HG03108 (cell line): Measurements from ENCODE around the gene APOL6.
"Not testable (repeated sequence)": the region's sequence is repeated elsewhere in the genome, so short reads cannot be mapped to it uniquely, and the experiment has no call there.

ENCODE experiments used
- ATAC-seq: cut with Tn5 transposase; IDR thresholded peaks from one replicate; pipeline ENCODE4 v1.9.1; 2021; ENCODE audit warnings: moderate library complexity; ENCODE audit not compliant: unreplicated experiment

APOL6 gene

DNA sequence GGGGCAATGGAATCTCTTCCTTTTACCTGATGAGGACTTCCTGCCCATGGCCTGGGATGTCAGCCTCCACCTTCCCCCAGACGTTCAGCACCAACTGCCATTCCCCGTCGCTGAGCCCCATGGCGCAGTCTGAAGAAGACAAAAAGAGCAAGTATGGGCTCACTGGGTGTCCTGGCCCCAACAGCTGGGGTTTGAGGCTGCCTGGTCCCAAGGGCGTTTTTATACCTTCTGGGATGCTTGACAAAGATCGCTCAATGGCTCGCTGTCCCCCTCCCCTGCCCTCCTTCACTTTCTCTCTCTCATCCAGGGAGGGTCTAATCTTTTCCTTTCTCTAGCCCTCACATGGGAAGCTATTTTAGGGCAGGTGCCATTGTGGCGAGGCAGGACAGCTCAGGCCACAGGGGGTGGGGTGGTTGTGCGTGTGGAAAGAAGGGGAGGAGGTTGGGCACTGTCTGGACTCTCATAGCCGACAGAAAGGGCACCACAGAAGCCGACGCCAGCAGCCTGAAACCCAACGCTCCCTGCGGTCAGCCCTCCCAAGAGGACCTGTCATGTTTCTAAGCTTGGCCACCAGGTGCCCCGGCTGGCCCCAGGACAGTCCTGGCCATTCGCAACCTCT, 31.0 kb upstream of the APOL6 start, which contains the start of gene MB:
Gene MB, minus strand, starts transcription at position 193 of the 619 bp plus-strand sequence. Its CDS starts 72 bp downstream, at position 121.
- ATAC-seq, result no peak

DNA sequence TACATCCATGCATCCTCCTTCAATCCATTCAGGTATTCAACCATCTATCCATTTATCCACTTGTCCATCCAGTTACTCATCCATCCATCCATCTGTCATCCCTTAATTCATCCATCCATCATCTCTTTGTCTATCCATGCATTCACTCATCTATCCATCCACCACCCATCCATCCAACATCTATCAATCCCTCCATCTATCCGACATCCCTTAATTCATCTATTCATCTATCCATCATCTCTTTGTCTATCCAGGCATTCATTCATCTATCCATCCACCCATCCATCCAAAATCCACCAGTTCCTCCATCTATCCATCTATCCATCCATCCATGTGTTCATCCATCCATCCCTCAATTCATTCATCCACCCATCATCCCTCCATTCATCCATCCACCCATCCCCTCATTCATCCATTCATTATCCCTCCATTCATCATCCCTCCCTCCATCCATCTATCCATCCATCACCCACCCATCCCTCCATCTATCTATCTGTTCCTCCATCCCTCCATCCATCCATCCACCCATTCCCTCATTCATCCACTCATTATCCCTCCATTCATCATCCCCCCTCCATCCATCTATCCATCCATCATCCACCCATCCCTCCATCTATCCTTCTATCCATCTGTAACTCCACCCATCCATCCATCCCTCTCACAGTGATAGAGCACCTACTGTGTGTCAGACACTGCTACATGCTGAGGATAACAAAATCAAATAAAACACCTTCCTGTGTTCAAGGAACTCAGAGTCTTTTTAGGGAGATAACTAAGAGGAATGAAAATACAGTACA, 29.6 kb upstream of the APOL6 start:
- no peak for ATAC-seq

DNA sequence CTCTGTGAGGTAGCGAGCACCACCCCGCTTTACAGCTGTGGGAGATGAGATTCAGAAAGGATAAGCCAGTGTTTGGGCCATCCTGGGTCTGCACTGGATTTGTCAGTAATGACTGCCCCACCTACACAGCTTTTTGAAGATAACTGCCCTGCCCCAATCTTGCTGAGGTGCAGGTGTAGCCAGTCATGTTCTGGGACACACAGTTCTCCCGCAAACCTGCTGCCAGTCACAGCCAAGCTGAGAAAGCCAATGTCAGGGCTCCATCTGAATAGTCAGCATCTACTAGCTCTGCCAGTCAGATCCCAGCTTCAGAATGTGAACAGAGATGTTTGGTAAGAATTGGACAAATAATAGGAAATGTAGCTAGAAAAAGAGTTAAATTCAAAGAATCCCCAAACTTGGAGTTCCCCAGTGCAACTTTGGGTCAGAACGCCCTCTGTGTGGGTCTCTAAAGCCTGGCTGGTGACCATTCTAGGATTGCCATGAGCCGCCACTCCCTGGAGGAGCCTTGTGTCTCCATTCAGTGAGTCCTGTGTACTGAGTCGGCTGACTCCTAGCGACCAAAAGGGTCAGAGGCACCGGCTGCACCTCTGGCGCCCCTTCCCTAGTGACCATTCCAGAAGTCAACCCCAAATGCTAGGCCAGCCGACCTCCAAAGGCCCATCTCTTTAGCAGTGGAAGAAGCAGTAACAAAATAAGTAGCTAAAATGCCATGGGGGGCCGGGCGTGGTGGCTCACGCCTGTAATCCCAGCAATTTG, 28.7 kb upstream of the APOL6 start:
- ATAC-seq, result no peak

DNA sequence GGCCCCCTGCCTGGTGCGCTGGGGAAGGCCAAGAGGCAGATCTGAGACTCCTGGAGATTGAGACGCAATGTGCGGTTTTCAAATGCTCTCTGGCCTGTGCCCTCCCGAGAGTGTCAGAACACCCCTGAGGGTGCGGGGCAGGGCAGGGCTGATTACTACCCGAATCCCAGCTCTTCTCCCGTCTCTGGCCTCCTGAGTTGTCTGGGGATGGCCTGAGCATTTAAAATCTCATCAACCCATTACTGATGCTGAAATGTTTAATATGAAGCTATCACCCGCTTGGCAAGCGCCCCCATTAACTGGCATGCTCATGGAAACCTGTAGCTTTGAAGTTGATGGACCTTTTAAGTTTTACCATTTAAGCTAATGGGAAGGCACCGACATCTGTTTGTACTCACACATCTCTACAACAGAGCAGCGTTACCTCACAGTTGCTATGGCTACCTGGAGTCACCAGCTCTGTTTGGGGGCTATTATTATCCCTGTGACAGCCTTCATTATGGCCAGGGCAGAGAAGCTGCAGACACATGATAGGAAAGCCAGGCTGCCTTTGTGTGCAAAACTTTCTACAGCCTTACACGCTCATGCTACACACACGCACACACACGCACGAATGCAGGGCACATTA, 27.5 kb upstream of the APOL6 start:
- ATAC-seq, result no peak

DNA sequence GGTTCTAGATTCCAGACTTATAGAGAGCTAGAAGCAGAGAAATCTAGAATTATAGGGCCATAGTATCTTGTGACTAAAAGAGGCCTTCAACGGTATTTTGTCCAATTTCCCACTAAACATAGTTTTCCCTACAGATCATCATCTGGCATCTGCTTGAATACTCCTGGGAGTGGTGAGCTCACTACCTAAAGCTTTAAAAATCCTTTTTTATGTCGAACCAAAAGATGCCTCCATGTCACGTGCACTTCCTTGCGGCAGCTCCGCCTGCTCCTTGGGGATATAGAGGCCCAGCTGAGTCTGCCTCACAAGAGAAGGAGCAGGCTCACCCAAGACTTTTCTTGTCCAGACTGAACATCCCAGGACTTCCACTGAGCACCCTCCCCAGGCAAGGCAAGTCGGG, 26.8 kb upstream of the APOL6 start:
- no peak for ATAC-seq

DNA sequence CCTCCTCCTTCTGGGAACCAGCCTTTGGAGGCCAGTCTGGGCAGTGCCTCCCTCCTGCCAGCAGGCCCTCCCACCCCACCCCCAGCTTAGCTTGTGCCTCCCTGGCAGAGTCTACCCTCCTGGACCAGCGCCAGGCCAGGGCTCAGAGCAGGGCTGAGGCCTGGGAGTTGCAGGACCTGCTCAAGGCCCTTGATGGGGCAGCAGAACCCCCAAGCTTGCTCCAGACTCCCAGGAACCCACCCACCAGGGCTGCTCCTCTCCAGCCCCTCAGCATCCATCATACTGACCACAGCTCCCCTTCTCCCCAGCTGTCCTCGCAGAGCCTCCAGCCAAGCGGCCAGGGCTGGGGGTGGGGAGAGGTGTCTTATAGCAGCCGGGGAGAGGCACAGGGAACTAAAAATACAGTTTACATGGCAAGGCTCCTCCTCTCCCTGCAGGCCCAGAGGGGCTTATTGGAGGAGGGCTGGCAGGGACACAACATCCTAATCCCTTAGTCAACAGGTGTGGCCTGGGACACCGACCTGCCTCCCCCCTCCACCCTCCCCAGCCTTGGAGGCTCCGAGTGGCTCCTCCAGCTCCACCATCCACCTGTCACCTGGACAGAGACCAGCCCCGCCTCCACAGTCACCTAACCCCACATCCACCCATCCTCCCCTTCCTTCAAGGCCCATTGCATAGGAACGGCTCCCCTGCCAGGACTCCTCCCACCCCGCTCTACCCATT, 25.9 kb upstream of the APOL6 start:
- no peak for ATAC-seq

DNA sequence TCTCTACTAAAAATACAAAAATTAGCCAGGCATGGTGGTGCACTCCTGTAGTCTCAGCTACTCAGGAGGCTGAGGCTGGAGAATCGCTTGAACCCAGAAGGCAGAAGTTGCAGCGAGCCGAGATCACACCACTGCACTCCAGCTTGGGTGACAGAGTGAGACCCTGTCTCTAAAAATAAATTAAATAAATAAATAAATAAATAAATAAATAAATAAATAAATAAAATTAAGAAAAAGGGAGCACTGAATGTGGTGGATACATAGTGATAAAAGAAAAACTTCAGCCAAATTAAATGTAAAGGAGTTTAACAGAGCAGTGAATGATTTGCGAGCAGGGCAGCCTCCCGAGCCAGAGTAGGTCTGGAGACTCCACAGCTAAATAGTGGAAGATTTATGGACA, 24.4 kb upstream of the APOL6 start:
- not testable (repeated sequence) for ATAC-seq

DNA sequence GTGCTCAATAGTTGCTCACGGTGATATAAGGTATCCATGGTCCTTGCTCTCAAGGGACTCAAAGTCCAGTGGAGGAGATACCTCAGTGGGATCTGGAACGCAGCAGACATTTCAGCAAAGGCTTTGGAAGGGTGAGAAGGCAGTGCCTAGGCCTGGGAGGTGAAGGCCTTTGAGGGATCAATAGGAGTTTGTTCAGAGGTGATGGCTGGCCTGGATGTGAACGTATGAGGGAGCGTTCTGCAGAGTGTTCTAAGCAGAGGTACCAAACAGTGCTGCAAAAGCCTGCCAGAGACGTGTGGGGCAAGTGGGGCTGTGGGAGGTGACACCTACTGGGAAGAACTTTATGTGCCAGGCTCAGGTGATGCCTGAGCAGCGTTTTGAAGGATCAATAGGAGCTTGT, 23.7 kb upstream of the APOL6 start:
- no peak for ATAC-seq

DNA sequence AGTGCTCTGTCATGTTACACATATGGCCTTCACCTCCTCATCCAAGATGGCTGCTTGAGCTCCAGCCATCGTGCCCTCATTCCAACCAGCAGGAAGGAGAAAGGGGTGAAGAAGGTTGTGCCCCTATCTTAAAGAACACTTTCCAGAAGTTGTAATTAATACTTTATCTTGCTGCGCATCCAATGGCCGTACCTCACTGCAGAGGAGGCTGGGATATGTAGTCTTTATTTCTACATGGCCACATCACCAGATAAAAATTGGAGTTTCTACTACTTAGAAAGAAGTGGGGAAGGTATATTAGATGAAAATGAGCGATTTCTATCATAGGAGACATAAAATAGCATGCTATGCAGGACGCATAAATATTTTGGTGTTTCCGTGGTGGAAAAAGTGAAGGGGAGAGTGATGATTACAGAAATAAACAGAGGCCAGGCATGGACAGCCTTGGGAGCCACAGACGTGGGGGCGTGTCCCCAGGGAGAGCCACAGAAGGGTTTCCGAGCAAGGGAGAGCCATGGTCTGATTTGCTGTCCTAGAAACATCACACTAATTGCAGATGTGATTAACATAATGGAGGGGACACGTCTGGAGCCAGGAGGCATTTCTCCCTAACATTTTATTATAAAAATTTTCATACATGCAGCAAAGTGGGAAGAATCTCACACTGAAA, 22.3 kb upstream of the APOL6 start:
- ATAC-seq, result no peak

DNA sequence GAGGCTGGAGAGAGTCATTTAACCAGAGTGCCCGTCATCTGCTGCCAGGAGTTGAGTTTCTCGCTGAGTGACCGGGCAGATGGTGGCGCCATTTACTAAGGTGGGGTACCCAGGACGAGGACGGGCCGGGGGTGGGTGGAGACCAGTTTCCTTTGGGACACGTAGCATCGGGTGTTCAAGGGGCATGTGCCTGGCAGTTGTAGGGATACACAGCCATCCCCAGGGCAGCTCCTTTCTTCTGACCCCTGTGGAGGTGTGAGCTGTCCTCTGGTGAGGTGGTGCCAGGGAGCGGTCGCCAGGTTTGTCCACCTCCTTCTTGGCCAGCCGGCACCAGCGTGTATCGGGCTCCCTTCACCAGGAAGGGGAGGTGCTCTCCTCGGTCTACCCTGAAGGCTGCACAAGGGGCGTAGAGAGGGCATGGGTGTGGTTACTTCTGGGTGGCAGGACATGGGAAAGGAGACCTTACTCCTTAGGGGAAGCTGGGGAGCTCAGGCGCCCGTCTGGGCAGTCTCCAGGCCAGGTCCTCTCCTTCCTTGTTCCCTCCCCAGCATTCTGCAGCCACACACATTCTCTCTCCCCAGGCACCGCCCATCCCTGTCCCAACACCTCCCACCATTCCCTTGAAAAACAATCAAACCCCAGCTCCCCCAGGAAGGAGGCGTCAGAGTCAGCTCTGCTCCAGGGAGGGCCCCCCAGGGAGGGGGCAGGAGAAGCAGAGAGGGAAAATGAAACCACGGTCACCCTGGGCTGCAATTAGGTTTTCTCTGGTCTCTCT, 20.8 kb upstream of the APOL6 start:
- no peak for ATAC-seq

DNA sequence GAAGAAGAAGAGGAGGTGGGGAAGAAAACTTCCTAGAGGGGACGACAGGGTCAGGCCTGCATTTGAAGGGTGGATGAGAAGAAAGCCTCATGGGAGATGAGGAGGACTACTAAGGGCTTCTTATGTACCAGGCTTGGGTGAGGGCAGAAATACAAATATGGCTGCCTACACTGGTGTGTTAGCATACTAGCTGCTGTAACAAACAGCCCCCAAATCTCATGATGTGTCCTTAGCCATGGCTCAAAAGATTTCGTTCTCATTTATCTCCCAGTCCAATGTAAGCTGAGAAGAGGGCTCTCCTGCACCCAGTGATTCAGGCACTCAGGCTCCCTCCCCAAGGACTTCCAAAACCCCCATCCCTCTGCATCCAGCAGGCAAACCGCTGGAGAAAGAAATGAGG, 19.5 kb upstream of the APOL6 start:
- ATAC-seq, result no peak

DNA sequence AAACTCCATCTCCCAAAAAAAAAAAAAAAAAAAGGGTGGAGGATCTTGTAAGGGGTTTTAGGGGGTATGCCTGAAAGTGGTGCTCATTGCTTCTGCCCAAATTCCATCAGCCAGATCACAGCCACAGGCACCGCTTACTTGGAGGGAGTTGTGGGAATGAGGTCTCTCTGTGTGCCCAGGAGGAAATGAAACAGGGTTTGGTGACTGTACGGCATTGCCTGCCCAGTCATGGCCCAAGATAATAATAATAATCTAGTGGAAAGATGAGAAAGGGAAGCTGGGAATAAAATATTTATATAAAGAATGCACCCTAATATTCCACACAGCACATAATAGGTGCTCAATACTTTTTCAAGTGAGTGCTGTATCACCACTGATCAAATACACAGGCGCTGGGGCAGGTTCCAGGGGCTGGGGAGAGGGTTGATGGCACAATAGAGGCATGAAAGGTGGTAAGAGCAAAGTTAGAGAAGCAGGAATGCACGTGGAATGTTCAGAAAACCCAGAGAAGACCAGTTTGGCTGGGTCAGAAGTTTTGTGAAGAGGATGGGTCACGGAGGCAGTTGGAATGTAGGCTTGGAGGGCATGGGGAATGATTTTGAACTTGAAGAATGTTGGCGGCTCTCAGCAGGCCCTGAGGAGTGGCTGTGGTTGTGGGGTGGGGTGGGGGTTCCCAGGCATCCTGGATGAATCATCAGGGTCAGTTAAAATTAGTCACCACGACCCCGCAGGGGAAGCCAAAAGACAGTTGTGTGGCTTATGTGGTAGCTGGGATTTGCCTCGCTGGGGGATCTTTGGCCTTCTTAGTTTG, 18.6 kb upstream of the APOL6 start:
- ATAC-seq, result no peak

DNA sequence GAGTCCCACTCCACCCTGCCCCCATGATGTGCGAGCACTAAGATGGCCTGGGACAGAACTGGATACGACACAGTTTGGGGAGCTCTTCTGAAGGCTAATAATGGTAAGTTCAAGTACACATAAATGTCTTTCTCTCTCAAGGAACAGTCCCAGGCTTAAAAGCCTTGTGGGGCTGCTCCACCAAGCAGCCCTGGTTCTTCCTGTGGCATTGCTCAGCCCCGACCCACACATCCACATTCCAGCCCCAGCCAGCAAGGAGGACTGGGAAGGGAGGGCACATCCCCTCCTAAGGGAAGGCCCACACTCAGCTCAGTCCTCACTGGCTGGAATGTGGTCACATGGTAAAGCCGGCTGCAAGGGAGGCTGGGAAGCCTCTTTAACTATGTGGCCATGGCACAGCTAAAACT, 17.9 kb upstream of the APOL6 start:
- ATAC-seq, result no peak

DNA sequence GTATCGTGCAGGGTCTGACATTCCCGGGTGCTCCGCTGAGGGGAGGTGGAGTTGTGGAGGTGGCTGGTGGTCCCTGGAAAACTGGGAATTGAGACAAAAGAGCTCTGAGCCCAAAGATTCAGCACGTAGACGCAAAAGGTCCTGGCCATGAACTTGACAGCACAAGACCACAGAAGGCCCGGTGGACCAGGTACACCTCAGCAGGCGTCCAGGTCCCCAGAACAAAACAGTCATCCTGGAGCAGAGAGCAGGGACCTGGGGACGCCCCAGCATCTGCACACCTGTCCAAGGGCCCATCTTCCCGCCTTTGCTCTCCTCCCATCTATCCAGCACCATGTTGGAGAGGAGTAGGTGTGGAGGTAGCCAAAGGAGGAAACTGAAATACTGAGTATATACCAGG, 17.4 kb upstream of the APOL6 start:
- ATAC-seq, result no peak

DNA sequence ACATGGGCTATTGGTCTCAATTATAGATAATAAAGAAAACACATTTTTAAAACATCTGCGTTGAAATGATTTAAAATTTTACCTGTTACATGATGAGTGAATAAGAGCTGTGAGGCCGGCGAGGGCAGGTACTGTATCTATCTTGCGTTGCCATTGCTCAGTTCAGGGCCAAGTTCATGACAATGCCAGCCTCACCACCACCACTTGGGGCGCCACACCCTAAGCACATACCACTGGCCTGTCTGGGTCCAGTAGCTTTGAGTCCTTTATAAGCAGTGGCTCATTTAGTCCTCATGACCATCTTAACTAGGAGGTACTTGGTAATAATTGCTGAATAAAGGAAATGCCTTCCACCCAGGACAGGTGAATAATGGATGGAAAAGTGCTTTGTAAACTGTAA, 16.6 kb upstream of the APOL6 start:
- ATAC-seq, result no peak

DNA sequence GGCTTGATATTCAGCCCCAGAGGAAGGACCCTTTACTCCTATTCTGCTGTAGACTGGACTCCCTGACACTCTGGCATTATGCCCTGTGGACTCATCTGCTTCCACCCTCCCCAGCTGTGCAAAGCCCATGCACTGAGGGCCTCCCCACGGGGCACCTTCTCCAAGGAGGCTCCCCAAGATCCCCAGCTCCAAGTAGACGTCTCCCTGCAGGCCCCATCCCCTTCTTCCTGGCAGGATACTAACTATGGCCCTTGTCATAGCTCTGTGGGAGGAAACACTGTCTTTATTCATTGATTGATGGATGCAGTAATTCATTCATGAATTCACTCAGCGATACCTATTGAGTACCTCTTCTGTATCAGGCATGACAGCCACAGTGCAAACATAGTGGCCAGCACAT, 15.3 kb upstream of the APOL6 start:
- no peak for ATAC-seq

DNA sequence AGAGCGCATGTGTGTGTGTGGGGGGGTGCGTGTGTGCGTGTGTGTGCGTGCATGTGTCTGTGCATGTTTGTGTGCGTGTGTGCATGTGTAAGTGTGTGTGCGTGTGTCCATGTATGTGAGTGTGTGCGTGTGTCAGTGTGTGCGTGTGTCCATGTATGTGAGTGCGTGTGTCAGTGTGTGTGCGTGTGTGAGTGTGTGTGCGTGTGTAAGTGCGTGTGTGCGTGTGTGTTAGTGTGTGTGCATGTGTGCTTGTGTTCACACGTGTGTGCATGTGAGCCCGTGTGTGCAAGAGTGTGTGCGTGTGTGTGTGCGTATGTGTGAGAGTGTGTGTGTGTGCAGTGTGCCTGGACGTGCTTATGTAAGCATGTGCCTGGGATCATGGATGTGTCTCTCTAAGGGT, 14.7 kb upstream of the APOL6 start:
- no peak for ATAC-seq

DNA sequence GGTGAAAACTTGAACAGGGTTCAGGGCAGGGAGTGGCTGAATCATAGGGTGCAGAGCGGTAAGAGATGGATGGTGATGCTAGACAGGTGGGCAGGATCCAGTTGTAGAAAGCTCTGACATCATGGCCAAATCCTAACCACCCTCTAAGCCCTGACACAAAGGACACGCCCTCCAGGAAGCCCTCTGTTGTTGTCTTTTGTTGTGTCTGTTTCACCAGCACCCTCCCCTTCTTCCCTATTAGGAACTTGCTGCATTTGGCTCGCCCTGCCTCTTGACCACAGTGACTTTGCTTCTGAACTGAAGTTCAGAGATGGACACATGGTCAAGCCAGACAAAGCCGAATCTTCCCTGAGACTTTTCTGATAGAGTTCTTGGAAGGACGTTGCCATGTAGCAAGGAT, 14.2 kb upstream of the APOL6 start:
- no peak for ATAC-seq
